DMS53 treated with DMSO at 0.1 percent for 48 hours (cell line): ENCODE results near the gene CPTP.
A peak's percentile ranks its signal among the peaks of the same experiment; 100 is the strongest.
"Not testable (repeated sequence)": the region's sequence is repeated elsewhere in the genome, so short reads cannot be mapped to it uniquely, and the experiment has no call there.

ENCODE experiments used
- DNase-seq: peaks from one replicate; lab custom pipeline; 2025; ENCODE audit not compliant: unreplicated experiment; lab: John Stamatoyannopoulos, UW

CPTP gene

DNA sequence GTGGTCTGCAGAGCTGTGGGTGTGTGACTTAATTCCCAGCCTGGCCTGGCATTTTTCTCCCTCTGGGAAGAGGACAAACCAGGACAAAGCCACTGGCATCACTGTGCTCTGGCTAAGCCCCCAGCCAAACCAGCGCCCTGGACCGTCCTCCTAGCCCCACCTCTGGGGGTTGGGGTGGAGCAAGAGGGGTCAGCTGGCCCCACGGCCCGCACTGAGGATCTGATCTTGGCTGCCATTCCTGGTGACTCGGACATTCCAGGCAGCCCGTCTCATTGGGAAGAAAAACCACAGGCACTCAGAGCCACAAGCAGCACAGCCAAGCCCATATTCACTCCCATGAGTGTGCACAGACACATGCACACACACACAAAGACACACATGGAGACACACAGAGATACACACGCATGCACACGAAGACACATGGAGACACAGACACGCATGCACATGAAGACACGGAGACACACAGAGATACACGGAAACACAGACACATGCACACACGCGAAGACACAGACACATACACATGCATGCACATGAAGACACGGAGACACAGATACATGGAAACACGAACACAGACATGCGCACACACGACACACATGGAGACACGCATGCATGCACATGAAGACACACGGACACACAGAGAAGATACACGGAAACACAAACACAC is 36.0 kb downstream of the CPTP start:
- DNase-seq: no peak

DNA sequence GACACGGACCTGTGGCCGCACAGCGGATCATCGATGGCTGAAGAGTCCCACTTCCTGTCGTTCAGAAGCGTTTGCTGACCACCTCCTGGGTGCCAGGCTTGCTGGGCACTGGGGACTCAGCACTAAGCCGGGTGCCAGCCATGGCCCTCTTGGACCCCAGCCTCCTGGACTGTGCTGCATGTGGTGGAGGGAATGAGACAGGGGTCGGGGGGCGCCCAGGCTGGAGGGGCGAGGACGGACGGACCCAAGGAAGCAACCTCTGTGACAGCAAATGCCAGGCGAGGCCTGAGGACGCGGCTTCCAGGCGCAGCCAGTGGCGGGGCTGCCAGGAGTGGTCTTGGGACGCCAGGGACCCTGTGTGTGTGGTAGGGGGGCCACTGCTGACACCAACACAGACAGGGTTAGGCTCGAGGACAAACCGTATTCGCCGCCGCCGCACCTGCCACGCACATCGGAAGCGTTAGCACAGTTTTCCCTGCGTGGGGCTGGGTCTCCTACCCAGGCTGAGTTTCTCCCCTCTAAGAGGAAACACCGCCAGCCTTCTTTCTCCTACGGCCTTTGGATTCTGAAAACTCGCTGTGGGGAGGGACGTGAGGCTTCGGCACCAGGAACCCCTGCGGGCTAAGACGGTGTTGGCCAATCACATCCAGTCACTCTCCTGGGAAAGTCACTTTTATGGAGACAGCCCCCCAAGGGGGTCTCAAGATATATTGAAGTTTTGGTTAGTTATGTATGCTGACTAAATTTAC is 36.8 kb downstream of the CPTP start:
- no peak for DNase-seq

DNA sequence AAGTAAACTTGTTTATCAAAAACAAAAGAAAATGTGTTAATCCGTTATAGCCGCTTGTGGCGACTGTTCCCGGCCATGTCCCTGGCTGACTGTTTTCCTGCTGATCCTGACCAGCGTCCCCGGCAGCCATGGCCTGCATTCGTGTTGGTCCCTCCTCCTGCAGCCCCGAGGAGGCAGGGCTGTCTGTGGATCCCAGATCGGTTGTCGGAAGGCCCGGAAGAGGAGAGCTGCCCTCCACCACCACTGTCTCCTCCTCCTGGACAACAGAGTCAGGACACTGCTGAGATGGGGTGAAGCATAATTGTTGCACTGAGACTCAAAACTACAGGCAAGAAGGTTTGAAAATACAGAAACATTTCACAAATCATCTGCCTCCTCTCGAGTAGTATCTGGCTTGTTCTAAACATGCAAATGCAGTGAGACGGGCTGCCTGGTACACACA is 37.4 kb downstream of the CPTP start:
- no peak for DNase-seq

DNA sequence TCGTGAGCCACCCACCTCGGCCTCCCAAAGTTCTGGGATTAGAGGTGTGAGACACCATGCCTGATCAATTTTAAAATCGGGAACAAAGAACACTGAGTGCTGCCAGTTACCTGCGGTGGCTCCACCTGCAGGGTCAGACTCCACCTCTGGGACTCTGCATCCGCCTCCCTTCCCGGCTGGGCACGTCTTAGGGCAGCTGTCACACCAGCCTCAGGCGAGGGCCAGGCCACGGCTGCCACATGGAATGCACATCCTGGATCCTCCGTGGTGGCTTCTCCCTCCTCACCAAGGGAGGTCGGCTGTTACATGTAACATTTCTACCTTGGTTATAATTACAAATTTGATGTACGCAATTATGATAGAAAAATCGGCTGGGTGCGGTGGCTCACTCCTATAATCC is 39.7 kb downstream of the CPTP start:
- no peak for DNase-seq

DNA sequence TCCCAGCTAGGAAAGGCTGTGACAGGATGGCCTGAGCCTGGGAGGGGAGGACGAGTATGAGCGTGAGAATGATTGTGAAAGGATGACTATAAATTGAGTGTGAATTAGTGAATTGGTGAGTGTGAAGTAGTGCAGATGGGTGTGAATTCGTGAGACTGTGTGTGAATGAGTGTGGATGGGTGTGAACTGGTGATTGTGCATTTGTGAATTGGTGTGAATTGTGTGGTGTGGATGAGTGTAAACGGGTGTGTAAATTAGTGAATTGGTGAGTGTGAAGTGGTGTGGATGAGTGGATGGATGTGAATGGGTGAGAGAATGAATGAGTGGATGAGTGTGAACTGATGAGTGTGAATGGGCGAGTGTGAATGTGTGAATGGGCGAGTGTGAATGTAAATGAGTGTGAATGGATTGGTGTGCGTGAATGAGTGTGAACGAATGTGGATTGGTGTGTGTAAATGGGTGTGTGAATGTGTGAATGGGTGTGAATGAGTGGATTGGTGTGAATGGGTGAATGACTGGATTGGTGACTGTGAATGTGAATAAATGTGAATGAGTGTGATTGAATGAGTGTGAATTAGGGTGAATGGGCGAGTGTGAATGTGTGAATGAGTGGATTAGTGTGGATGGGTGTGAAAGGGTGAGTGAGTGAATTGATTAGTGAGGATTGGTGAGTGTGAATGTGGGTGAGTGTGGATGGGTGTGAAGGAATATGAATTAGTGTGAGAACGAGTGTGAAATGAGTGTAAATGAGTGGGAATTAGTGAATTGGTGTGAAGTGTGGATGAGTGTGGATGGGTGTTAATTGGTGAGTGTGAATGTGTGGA is 41.5 kb downstream of the CPTP start:
- DNase-seq: no peak

DNA sequence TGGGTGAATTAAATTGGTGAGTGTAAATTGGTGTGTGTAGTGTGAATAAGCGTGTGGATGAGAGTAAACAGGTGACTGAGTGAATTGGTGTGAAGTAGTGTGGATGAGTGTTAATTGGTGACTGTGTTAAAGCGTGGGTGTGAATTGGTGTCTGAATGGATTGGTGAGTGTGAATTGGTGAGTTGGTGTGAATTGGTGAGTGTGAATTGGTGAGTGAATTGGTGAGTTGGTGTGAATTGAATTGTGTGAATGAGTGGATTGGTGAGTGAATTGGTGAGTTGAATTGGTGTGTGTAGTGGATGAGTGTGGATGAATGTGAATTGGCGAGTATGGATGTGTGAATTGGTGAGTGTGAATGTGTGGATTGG is 42.1 kb downstream of the CPTP start:
- DNase-seq: no peak

DNA sequence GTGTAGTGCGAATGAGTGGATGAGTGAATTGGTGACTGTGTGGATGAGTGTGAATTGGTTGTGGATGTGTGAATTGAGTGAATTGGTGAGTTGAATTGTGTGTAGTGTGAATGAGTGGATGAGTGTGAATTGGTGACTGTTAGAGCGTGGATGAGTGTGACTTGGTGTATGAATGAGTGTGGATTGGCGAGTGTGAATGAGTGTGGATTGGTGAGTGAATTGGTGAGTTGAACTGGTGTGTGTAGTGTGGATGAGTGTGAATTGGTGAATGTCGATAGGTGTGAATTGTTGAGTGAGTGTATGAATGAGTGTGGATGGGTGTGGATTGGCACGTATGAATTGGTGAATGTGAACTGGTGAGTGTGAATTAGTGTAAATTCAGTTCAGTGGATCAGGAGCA is 42.7 kb downstream of the CPTP start:
- no peak for DNase-seq

DNA sequence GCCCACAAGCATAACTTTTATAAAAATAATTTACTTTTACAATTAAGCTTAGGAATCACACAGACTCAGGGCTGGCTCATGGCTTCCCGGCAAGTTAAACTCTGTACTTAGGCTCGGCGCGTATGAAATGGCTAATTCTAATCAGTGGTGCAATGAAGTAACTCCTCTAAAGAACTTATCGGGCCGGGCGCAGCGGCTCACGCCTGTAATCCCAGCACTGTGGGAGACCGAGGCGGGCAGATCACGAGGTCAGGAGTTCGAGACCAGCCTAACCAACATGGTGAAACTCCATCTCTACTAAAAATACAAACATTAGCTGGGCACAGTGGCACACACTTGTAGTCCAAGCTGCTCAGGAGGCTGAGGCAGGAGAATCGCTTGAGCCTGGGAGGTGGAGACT is 45.5 kb downstream of the CPTP start:
- not testable (repeated sequence) for DNase-seq

DNA sequence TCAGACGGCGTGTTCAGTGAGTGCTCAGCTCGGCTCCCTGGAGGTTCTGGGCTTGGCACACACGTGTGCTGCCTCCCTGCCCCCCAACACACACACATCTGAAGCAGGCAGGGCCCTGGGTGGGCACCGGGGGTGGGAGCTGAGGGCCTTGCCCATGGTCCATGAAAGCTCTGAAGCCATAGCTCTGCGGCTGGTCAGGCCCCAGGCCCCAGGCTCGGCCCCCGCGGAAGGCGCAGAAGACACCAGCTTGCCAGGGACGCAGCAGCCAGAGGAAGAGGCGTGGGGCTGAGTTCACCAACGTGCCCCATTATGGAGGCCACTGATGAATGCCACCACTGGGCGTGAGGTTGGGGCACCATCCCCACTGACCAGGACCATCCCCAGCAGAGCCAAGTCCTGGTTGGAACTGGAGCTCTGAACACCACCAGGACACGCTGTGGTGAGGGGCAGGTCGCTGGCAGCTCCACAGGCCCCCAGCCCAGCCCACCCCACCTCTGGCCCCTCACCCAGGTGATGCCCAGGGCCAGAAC is 46.2 kb downstream of the CPTP start:
- no peak for DNase-seq

DNA sequence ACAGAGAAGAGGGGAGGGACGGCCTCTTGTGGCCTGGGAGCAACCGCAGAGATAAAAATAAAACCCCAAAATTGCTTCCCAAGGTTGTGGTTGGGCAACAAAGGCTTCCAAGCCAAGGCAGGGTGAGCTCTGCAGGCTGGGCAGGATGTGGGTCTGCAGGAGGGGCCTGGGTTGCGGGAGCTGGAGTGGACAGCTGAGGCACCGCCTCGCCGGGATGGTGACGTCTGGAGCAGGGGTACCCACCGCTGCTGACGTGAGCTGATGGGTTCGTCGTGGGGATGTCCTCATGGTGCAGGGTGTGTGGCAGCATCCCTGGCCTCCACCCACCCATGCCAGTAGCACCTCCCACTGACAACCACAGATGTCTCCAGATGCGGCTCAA is 46.8 kb downstream of the CPTP start:
- no peak for DNase-seq

DNA sequence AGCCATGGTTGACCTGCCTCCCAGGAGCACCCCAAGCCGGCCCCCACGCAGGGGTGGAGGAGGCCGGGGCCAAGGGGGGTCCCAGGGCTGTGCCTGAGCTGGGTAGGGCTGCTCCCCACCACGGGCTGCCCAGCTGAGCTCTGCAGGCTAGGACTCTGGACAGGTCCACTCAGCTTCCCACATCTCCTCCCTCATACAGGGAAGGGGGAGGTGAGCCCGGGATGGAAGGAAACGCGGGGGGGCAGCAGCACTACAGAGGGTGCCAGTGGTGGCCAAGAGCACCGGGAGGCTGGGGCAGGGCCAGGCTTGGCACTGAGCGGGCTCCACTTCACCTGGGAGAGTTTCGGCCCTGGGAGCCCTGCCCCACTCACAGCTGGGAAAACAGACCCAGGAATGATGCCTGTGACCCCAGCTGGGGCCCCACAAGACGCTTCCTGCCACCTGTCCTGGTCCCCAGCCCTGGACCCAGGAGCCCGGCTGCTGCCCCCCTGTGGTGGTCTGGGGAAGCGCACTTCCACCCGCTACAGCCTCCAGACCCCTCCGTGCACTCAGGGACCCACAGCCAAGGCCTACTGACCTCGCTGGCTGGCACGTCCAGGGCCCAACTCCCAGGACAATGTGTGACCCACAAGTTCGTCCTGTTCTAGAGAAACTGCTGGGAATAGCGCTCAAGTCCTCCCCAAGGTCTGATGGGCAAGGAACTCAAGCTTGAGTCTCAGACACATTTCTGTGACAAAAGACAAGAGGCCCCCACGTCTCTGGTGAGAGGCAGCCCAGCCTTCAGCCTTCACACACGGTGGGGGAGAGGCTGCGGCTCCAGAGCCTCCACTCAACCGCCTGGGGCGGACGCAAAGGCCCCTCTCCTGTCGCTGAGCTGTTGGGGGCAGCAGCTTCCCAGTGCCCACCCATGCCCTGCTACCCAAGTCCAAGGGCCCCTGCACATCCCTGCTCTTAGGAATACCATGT is 47.4 kb downstream of the CPTP start:
- peak; percentile 70 for DNase-seq

DNA sequence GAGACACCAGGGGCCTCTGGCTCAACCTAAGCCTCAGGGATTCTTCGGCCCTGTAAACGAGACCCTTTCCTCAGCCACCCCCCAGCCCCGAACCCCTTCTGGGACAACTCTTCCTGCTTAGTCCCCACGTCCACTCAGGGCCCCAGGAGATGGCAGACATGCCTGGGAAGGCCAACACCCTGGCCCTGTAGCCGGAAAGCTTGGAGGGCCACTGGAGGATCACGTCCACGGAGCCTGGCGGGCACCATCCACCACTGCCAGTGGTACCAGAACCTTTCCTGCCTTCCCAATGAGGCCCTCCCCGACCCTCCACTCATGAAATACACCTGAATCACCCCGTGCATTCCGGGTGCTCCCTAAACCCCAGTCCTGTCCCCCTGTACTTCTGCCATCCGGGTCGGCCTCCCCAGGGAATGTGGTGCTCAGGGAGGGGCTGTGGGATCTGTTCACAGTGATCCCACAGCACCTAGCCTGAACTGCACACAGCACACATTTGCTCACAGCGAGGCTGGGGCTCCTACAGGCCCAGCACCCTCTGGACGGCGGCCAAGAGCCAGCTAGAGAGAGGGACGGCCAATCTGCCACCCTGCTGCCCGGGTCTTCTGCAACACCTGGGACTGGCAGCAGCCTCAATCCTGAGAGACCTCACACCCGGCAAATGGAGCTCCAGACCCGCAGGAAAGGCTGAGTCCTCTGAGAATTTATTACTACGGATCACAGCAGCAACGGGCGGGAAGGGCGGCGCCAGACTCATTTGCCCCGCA is 48.6 kb downstream of the CPTP start:
- no peak for DNase-seq

DNA sequence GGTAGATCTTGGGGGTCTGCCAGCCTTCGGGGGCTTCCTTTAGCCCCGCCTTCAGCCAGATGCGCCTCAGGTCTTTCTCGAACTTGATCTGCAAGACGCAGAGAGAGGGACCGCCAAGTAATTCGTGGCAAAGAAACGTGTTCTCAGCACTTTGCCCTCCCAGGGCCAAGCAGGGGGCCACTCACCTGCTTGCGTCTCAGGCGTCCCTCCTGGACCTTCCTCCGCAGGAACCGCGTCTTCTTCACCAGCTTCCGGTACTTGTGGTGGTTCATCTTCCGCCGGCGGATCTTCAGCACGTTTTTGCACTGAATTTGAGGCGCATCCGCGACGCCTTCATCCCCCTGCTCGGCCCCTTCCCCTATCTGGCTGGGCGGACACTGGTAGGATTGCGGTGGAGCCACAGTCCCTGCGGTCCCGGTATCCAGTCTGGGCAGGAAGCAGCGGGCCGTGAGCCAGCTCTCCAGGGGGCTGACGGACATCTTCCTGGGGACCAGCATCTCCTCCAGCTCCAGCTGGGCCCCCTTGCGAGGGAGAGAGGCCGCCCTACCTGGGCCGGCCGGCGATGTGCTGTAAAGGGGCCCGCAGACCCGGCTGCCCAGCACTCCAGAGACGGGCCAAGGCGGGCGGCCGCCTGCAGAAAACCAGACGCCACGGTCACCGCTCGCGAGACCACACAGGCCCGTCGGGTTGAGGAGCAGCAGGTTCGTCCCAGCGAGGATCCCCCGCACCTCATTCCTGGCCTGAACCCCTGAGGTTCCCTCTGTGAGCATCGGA is 49.4 kb downstream of the CPTP start:
- no peak for DNase-seq

DNA sequence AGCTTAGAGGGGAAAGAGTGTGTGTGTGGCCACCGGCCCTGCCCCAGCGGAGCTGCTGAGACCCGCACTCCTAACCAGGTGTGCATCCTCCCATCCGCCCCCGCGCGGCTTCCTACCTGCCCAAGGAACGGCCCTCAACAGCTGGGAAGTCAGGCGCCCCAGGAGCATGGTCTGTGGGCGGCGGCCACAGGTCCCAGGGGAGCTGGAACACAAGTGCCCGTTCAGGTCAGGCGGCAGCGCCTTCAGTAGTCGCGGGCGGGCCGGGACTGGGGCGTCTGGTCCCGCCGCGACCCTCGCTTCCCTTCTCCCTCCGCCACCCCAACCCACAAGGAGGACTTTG is 50.0 kb downstream of the CPTP start:
- no peak for DNase-seq

DNA sequence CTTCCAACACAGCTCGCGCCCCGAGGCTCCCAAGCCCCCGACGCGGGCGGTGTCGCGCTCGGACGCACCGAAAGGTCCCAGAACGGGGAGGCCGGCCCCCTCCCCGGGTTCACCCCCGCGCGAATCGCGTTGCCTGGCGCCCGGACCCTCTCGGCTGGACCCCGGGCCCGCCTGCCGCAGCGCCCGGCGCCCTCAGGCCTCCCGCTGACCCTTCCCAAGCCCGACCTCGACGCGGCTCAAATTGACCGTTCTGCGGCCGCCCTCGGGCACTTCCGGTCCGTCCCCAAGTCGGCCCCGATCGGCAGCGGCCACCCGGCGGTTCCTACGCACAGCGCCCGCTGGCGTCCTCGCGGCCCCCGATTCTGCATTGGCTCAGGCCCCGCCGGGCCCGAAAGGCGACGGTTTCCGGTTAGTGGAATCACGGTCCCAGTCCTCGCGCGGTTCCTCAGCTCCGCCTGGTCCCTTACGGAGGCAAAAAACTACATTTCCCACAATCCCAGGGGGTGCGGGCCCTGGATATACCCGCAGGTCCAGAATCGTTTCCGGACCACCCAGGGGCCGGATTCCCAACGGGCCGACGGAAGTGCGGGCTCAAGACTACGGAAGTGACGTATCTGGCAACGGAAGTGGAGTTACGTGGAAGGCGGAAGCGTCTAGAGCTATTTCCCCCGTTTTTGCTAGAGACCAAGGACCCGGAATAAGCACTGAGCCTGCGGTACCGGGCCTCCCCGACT is 50.5 kb downstream of the CPTP start, which contains the start of gene AURKAIP1:
AURKAIP1 (minus strand) TSS at position 279 of the 734 bp plus-strand sequence. CDS start 451 bp downstream, outside the sequence.
- peak; percentile 97 for DNase-seq

DNA sequence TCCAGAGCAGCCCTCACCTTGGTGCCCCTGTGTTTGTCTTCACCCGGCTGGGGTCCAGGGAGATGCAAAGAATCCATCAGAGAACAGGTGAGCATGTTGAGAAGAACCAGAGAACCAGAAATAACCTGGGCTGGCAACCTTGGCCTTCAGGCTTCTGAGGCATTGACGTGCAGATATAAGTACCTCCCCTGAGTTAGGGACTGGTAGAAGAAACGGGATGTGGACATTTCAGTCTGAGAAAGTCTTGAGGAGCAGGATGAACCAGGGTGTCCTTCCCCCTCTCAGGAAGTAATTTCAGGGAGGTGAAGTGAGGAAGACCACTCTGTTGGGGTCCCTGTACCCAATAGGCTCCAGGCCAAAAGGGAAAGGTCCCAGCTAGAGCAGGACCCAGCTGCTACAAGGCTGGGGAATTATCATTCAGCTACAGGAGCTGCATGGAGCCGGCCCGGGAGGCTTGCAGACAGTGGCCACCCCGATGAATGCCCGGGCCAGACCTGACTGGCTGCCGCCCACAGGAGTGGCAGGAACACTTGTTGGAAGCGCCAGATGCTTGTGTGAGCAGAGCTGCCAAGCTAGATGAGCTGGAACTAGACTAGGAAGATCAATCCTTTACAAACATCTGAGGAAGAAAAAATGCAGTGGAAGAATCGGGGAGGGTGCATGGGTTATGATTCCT is 52.1 kb downstream of the CPTP start:
- DNase-seq: no peak

DNA sequence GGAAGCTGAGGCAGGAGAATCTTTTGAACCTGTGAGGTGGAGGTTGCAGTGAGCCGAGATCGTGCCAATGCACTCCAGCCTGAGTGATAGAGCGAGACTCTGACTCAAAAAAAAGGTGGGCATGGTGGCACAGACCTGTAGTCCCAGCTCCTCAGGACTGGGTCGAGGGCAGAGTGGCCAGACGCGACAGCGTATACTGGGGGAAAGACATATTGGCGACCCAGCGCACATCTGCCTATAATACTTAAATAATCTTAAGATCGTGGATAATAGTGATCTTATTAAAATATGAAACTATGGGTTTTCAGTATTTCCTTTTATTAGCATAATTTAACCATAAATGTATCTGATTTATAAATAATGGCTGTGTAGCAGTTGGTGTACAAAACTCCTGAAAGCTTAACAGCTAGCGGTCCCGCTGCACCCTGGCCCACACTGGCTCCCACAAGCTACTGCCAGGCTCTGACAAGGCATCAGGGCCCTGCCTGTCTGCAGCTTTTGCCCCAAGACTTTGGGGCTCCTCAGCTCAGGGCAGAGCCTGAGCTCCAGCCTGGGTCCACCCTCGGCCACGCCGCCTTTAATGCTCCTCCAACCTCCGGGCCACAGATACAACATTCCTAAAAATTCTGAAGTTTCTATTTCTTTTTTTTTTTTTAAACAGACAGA is 53.1 kb downstream of the CPTP start:
- no peak for DNase-seq
